Neural cell (in vitro differentiated cells): ENCODE measurements around the gene LRMDA.

Source experiments
- CTCF ChIP-seq: fragments of 450-650 bp; IDR thresholded peaks from 2 replicates; pipeline ENCODE4 v1.5.1; 2014; ENCODE audit warnings: antibody characterized with exemption, mild to moderate bottlenecking, moderate library complexity; ENCODE audit not compliant: poor library complexity, severe bottlenecking
- RAD21 ChIP-seq: fragments of 450-650 bp; conservative IDR thresholded peaks from 2 replicates; pipeline ENCODE4 v1.6.1; 2014; ENCODE audit warnings: antibody characterized with exemption, mild to moderate bottlenecking, moderate library complexity

- TF ChIP-seq RAD21 (no peak), CTCF (no peak)
These were observed 22.9 kb upstream of the LRMDA start for GRCh38 chr10:75408509-75408875.
